Mesothelial cell of epicardium (in vitro differentiated cells): Measurements from ENCODE around the gene TFPT. TPM values are rescaled to one million over a fixed set of nuclear protein-coding genes. Genes with fewer than 3 reads are reported as not detected.

Source experiments
- DNase-seq, 2 experiments: peaks; one replicate each; pipeline ENCODE4 v3.0.0; 2021; ENCODE audit warnings: low spot score in 2 of 2; ENCODE audit not compliant: unreplicated experiment in 2 of 2
- H3K27ac Mint-ChIP-seq: 2 replicates; pipeline ENCODE4 v1.8.0; 2021; ENCODE audit warnings: mixed read lengths
- H3K27me3 Mint-ChIP-seq: 2 replicates; pipeline ENCODE4 v1.8.0; 2021; ENCODE audit warnings: low read depth, mixed read lengths
- H3K36me3 Mint-ChIP-seq: 2 replicates; pipeline ENCODE4 v1.8.0; 2021; ENCODE audit warnings: mixed read lengths
- H3K4me1 Mint-ChIP-seq: 2 replicates; pipeline ENCODE4 v1.8.0; 2021; ENCODE audit warnings: mixed read lengths
- H3K4me3 Mint-ChIP-seq: 2 replicates; pipeline ENCODE4 v1.8.0; 2021; ENCODE audit warnings: mild to moderate bottlenecking, moderate library complexity, mixed read lengths
- H3K9me3 Mint-ChIP-seq: 2 replicates; pipeline ENCODE4 v1.8.0; 2021; ENCODE audit warnings: mixed read lengths
- CTCF ChIP-seq: fragments of 200-600 bp; sonication (generic); IDR thresholded peaks from one replicate; pipeline ENCODE4 v1.5.0; 2021; ENCODE audit warnings: antibody characterized with exemption; ENCODE audit not compliant: unreplicated experiment
- total RNA-seq: library from RNA; stranded (reverse); gene quantifications from 3 replicates; pipeline ENCODE4 v1.2.1, GENCODE V29; 2021

Gene TFPT
- total RNA-seq, 1 donor from 2014 or later: 20.7 TPM

GRCh38 chr19:54160854-54161253 is 45.4 kb upstream of the TFPT start:
- no peak for TF ChIP-seq CTCF
- Mint-ChIP-seq H3K27ac (peak overlapping the region; percentile 99), H3K4me1 (peaks cover 37% of the 10 kb centered on the region), H3K9me3 (no peaks in the 10 kb centered on the region), H3K27me3 (peaks cover 9% of the 10 kb centered on the region), H3K4me3 (peak overlapping the region; percentile 99), H3K36me3 (peaks cover 6% of the 10 kb centered on the region)
- DNase-seq: no peak

GRCh38 chr19:54160182-54160811 is 44.8 kb upstream of the TFPT start:
- Mint-ChIP-seq H3K4me1 (peaks cover 37% of the 10 kb centered on the region), H3K9me3 (no peaks in the 10 kb centered on the region), H3K4me3 (peak overlapping the region; percentile 99), H3K27ac (peak overlapping the region; percentile 99), H3K36me3 (peaks cover 6% of the 10 kb centered on the region), H3K27me3 (peaks cover 9% of the 10 kb centered on the region)
- TF ChIP-seq CTCF: no peak
- DNase-seq: no peak

- Mint-ChIP-seq H3K9me3 (no peaks in the 10 kb centered on the region), H3K27me3 (peaks cover 9% of the 10 kb centered on the region), H3K27ac (peak within 1 kb of the TSS; percentile 99), H3K36me3 (peaks cover 11% of the 10 kb centered on the region), H3K4me1 (peaks cover 36% of the 10 kb centered on the region), H3K4me3 (peak within 1 kb of the TSS; percentile 99)
- peak; percentile 28 for TF ChIP-seq CTCF
- peak; percentile 97 to 98 for DNase-seq
Observed at GRCh38 chr19:54159352-54160181, 44.1 kb upstream of the TFPT start, which contains the start of gene LENG1. Gene LENG1 (minus strand): TSS chr19:54159721. CDS start chr19:54159695, 26 bp downstream.

GRCh38 chr19:54158812-54159351 is 43.4 kb upstream of the TFPT start:
- DNase-seq: no peak
- Mint-ChIP-seq H3K4me1 (peaks cover 32% of the 10 kb centered on the region), H3K9me3 (no peaks in the 10 kb centered on the region), H3K4me3 (peak overlapping the region; percentile 99), H3K36me3 (peaks cover 16% of the 10 kb centered on the region), H3K27me3 (peaks cover 5% of the 10 kb centered on the region), H3K27ac (peak overlapping the region; percentile 99)
- TF ChIP-seq CTCF: no peak

- peaks cover 25% of the 10 kb centered on the region for H3K4me1 Mint-ChIP-seq
- H3K4me3 Mint-ChIP-seq: no peak overlapping the region
- H3K27me3 Mint-ChIP-seq: no peaks in the 10 kb centered on the region
- TF ChIP-seq CTCF: no peak
- H3K9me3 Mint-ChIP-seq: no peaks in the 10 kb centered on the region
- peaks cover 17% of the 10 kb centered on the region for H3K36me3 Mint-ChIP-seq
- H3K27ac Mint-ChIP-seq: peak overlapping the region; percentile 6
- no peak for DNase-seq
Observed at GRCh38 chr19:54156953-54157352, 41.5 kb upstream of the TFPT start.
